ENCODE measurements around the gene DCUN1D1.

The DCUN1D1 gene

DNA sequence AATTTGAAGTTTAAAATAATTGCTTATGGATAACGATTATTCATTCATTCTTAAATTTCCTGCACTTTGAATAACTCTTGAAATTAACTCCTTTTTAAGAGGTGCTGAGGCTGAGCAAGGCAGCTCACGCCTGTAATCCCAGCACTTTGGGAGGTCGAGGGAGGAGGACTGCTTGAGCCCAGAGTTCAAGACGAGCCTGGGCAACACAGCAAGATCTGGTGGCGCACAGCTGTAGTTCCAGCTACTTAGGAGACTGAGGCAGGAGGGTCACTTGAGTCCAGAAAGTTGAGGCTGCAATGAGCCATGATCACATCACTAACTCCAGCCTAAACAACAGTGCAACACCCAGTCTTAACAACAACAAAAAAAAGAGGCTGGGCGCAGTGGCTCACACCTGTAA lies 8.0 kb downstream of the DCUN1D1 start:
- no peak for DNase-seq (ENCODE audit: low spot score)

DNA sequence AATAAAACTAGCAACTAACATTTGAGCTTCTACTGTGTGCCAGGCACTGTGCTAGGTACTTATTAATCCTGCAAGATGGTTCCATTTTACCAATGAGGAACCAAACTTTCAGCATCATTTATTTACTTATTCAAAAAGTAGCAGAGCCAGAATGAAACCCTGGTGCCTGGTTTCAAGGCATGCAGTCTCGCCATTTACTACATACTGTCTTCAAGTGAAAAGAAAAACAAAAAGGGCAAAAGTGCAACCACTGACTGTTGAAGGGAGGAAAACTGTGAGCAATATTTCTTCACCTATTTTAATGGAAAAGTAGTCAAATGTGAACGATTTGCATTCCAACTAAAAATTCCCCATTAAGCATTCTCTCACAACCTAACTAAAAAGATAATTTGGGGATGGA lies 8.7 kb downstream of the DCUN1D1 start:
- DNase-seq (ENCODE audit: low spot score) = no peak

DNA sequence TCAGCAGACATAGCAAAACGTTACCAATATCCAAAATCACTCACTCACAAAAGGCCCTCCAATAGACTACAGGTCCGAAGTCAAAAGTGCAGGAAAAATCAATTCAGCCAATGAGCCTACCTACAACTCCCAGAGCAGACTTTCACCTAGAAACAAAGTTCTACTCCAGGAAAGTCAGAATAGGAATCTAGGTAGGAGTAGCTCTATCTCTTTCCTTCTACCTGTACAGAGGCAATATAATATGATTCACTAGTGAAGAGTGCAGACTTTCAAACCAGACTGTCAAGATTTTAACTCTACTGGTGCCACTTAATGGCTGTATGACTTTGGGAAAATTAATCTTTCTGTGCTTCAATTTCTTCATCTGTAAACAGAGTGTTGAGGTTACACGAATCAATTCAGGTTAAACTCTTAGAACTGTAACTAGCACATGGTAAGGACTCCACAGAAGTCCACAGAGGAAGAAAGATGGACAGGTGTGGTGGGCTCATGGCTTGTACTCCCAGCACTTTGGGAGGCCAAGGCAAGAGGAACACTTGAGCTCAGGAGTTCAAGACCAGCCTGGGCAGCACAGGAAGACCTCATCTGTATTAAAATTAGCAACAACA lies 9.4 kb downstream of the DCUN1D1 start:
- no peak for DNase-seq (ENCODE audit: low spot score)

DNA sequence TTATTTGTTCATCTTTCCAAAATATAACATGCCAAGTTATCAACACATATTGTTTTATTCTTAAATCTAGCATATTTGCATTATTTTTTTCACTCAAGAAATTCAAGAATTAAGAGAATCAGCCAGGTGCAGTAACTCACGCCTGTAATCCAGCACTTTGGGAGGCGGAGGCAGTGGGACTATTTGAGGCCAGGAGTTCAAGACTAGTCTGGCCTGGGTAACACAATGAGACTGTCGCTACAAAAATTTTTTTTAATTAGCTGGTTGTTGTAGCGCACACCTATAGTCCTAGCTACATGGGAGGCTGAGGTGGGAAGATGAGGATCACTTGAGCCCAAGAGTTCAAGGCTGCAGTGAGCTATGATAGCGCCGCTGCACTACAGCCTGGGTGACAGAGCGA lies 10.5 kb downstream of the DCUN1D1 start:
- DNase-seq (ENCODE audit: low spot score) = no peak

DNA sequence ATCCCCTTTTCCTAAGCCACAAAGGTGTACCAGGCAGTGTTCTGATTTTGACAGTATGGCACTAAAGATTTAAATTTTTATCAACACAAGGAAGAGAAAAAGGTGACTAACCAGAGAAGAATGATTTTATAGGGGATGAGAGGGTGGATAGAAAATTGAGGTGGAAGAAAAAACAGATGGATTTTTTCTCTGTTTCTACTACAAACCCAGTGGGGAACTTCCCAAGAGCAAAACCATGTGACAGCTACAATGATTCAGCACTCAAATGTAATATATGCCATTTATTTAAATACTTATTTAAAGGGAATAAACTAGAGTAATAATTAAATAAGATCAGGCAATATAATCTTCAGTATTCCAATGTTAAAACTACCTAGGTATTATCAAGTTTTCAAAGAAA lies 11.1 kb downstream of the DCUN1D1 start:
- no peak for DNase-seq (ENCODE audit: low spot score)

DNA sequence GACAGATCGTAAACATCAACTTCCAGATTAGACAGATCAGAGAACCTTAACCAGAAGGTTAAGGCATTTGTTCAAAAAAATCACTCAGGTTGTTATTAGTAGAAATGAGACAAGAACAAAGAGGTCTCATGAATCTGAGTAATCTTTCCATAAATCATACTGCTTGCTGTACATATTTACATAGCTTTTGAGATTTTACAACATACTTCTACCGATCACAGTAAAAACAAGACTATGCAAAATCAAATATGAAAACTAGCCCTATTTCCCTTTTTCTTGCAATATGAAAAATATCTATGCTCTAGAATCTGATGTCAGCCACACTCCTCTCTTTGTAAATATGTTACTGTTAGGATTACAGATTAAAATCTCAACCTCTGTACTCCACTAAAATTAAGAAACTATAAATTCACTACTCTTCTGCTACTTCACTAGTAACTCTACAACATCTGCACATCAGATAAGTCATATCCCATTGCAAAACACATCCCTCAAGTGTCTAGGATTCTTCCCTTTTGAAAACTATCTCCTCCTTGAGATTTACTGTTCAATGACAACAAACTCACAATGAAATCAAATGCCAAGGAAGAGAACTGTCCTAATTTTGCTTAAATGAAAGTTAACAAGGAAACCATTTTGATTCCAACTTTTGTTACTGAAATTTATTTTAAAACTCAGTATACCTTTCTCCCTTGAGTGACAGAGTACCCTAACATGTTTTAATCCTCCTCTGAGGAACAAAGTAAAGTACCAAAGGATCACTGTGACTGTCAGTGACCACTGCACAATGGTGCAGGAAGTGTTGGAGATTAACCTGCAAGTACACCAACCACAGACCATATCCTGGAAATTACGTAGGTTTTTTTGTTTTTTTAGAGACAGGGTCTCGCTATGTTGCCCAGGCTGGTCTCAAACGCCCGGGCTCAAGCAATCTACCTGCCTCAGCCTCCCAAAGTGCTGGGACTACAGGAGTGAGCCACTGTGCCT lies 12.8 kb downstream of the DCUN1D1 start:
- DNase-seq (ENCODE audit: low spot score) = no peak

DNA sequence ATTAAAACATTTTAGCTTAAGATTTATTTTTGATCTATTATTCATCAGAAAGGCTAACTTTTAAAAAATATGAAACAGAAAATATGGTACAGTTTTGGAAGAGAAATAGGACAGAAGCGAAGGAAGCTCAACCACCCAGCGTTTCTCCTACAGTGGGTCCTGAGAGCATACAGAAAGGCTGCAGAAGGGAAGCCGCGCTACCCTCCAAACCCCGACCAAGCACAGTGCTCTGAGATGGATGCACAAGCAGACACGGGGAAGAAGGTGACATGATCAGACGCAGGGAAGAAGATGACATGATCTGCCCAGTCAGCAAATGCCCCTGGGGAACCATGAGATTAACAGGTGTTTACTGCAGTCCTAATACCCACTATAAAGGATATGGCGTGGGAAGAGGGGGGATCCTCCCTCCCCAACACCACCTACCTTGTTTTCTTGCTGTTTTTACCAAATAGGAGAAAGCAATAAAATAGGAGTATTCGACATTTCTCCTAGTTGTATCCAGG lies 14.4 kb downstream of the DCUN1D1 start:
- DNase-seq (ENCODE audit: low spot score) = peak; percentile 47

DNA sequence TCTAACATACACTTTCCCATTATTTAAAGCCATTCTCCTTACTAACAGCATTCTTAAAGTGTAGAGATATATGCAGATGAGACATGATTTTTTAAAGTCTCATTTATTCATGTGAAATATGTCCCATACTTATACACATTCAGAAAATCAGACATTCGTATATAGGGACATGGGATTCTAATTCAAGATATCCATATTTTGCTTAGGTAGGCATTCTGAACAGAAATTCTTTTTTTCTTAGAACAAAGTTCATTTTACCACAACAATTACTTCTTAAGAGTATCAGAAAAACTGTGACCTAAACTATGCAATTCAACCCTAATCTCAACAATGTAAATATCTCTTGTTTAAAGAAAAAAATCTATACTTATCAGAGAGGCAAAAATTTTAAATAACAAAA lies 16.2 kb downstream of the DCUN1D1 start:
- no peak for DNase-seq (ENCODE audit: low spot score)

DNA sequence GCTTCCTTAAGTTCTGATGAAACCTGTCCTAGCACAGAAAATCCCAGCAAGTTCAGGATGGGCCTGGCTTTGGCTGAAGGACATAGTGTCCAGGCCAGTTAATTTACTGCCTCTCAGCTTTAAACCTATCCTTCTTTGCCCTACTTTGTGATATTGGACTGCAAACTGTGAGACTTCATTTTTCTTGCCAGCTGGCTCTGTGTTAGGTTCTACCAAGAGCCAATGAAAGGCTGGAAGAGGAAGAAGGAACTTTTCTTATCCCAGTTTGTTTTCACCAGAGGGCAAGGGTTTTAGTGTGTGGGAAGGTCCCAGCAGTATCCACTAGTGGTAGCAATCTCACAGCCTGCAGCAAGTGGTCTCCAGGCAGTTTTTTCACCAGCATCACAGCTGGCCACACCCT lies 18.2 kb downstream of the DCUN1D1 start:
- no peak for DNase-seq (ENCODE audit: low spot score)

DNA sequence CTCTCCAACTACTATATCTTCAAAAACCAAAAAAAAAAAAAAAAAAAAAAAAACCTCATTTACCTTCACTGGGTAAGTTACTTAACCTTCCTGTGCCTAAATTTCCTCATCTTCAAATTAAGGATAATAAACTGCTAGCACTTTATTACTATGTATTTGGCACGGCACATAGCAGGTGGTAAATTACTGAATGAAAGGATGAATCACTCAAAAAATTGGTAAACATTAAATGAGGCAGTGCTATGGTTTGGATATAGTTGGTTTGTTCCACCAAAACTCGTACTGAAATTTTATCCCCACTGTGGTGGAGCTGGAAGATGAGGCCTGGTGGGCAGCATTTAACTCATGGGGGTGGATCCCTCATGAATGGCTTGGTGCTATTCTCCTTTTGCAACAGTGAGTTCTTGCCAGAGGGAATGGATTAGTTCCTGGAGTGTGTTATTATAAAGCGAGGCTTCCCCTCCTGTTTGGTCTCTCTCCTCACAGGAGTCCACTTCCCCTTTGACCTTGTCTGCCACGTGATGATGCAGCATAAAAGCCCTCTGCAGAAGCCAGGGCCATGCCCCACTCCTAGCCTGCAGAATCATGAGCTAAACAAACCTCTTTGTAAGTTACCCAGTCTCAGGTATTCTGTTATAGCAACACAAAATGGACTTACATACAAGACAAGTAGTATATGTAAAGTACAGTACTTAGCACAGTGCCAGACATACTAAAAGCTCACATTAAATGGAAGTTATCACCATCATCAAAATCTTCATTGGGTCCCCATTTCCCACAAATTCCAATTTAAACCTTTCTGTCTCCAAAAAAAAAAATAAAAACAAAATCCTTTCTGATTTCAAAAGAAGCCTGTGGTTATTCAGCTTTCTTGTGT lies 20.6 kb downstream of the DCUN1D1 start:
- DNase-seq (ENCODE audit: low spot score) = no peak

DNA sequence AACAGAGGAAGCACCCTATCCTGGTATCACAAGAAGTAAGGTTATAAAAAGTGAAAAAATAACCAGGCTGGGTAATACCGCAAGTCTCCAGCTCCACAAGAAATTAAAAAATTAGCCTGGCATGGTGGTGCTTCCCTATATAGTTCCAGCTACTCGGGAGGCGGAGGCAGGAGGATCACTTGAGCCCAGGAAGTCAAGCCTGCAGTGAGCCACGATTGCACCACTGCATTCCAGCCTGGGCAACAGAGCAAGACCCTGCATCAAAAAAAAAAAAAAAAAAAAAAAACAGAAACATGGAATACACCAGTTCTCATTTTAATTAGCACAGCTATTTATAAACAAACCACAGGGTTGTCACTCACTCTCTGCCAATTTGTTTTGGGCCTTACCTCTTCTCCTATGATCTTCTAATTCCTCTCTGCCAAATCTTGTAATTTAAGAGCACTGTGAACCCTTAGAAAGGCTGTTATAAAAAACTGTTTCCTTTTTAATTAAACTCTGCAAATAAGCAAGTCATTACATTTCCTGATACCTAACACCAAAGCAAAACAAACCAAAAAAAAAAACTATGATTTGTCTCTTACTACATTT lies 22.6 kb downstream of the DCUN1D1 start:
- no peak for DNase-seq (ENCODE audit: low spot score)

DNA sequence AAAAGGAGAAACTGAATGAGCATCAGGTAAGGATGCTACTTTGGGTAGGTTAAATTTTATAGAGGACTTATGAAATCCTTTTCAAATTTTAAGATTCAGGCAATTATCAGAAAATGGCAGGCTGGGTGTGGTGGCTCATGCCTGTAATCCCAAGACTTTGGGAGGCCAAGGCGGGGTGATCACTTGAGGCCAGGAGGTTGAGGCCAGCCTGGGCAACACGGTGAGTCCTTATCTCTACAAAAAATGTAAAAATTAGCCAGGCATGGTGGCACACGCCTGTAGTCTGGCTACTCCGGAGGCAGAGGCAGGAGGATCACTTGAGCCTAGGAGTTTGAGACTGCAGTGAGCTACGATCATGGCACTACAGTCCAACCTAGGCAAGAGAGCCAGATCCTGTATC lies 23.1 kb downstream of the DCUN1D1 start:
- no peak for DNase-seq (ENCODE audit: low spot score)

DNA sequence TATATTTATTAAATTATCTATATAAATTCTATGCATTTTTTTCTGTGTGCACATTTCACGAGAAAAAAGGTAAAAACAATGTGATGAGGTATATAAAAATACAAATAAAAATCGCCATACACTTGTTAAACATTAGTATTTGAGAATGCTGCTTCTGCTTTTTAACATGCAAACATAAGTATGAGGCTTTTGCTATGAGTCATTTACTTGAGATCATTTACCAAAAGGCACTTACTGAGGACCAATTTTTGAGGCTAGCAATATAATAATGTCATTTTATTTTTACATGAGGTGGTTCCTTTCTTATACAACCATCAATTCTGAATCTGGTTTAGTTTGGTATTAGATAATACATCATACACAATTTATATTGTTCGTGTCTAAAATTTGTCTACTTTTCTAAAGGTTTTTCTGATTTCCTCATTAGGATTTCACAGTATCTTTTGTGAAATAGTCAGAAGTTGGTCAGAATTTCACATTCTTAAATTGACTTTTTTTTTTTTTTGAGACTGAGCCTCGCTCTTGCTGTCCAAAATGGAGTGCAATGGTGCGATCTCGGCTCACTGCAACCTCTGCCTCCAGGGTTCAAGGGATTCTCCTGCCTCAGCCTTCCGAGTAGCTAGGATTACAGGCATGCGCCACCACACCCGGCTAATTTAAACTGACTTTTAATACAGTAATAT lies 25.6 kb downstream of the DCUN1D1 start:
- DNase-seq (ENCODE audit: low spot score) = no peak

DNA sequence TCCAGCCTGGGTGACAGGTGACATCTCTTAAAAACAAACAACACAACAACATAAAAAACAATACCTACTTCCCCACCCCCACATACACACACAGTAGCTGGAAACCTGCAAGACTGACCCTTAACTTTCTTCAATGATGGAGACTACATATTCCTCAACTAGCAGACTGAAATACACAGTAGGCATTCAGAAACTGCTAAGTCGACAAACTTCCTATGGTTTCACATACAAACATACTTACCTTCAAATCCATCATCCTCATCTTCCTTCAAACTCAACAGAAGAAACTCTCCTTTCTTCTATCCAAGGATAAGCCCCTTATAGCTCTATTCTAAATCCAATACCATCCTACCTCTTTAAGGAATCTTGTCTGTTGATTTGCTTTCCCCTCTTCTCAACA lies 30.6 kb downstream of the DCUN1D1 start:
- DNase-seq (ENCODE audit: low spot score) = no peak

DNA sequence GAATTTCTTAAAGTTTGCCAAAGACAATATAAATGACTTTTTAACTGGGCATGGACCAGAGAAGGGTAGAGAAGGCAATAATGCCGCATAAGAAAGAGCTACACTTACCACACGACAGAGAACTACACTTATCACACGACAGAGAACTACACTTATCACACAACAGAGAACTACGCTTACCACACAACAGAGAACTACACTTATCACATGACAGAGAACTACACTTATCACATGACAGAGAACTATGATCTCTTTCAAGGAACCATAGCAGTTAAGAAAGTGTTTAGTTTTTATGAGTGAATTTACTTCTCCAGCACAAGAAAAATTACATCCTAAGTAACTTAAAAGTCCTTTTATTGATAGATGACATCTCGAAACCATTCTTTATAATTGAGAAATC lies 32.0 kb downstream of the DCUN1D1 start:
- no peak for DNase-seq (ENCODE audit: low spot score)

DNA sequence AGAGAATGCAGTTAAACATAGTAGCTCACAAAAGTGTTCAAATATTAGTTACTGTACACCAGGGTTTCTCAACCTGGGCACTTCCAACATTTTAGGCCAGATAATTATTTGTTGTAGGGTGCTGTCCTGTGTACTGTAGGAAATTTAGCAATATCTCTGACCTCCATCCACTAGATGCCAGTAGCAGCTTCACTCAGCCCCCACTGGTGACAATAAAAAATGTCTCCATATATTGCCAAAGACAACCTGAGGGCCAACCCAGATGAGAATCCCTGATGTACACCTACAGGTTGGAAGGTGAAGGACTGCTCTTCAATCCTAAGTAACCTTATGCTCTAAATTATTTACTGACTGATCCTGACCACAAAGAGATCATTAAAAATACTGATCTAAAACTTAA lies 32.5 kb downstream of the DCUN1D1 start:
- no peak for DNase-seq (ENCODE audit: low spot score)

DNA sequence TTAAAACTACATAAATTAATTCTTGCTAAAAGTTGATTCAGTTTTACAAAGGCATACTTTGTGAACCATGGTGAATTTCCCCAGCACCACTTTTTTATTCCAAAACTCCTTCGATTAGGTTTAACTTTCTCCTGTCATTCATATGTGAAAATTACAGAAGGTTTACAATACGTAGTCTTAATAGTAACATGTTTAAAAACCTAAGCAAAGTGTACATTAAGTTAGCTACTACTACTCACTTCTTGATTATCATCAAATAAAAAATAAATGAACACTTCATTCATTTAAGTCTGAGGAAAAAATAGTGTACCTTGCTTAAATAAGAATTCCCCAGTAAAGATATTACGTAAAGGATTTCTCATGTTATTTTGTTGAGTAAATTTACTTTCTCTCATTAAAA lies 38.6 kb downstream of the DCUN1D1 start:
- no peak for DNase-seq (ENCODE audit: low spot score)

DNA sequence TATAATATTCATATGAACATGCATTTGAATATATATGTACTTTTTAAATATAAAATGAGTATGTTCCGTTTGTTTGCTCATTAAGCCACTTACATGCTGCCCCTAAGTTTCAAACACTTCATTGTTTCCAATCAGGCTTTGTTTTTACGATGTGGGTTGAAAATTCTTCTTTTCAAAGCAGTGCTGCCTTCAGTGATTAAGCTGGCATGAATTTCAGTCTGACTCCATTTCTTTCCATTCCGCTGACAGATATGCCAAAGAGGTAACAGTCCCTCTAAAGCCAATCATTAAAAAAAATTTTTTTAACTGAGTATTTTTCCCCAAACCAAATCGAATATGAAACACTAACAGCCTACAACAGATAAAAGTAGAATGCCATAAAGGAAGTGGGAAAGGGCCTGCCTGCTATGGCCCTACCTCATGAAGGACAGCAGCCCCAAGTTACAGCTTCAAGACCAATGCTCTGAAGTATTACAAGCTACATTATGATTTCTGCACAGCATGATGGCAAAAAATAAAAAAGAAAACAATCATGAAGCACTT lies 40.0 kb downstream of the DCUN1D1 start:
- no peak for DNase-seq (ENCODE audit: low spot score)

DNA sequence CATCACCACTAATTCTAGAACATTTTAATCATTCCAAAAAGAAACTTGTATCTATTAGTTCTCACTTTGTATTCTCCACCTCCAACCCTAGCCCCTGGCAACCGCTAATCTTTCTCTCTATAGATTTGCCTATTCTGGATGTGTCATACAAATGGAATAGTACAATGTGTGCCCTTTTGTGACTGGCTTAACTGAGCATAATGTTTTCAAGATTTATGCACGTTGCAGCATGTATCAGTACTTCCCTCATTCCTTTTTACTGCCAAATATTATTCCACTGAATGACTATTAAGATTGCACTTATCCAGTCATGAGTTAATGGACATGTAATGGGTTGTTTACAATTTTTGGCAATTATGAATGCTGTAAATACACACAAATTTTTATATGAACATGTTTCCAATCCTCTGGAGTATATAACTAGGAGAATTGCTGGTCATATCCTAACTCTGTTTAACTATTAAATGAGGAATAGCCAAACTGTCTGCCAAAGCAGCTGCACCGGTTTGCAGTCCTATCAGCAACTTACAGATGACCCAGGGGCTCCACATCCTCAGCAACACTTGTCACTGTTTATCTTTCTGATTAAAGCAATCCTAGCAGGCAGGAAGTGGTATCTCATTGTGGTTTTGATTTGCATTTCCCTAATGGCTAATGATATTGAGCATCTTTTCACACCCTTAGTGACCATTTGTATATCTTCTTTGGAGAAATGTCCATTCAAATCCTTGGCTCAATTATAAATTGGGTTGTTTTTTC lies 42.9 kb downstream of the DCUN1D1 start:
- DNase-seq (ENCODE audit: low spot score) = no peak

DNA sequence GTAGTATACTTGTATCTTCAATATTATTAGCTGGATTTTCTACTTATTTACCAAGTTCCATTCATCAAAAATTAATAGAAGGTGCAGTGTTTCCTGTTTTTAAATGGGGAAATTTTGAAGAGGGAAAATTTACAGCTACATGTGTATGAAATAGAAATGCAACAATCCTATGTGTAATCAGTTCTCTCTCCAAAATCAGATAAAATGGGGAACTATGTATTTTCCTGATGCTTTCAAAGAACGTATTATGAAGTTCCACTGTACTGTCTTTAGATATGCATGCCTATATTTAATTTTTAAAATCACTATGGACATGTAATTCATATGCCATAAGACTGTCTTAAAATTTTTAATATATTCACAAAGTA lies 43.4 kb downstream of the DCUN1D1 start:
- DNase-seq (ENCODE audit: low spot score) = no peak
